H1 (cell line): ENCODE measurements around the gene CHST11. TPM values are rescaled to one million over a fixed set of nuclear protein-coding genes. Genes with fewer than 3 reads are reported as not detected.

Experiments used
- CTCF ChIA-PET: fragments of 300-600 bp; sonication (Branson Sonifier 250); formaldehyde crosslinking; loops from one replicate; lab custom pipeline; 2021; ENCODE audit not compliant: partially characterized antibody; lab: Charles Lee
- POLR2A ChIA-PET: fragments of 300-600 bp; sonication (Branson Sonifier 250); formaldehyde crosslinking; loops from one replicate; lab custom pipeline; 2021; ENCODE audit warnings: inconsistent platforms; ENCODE audit not compliant: partially characterized antibody; lab: Charles Lee
- DNase-seq, 2 experiments: peaks; one replicate each; pipeline versions ENCODE4 v3.0.0 to v3.0.0-alpha.2; 2010 to 2022; ENCODE audit warnings: low spot score in 2 of 2, low read depth in 1 of 2, mixed read lengths in 1 of 2
- FAIRE-seq: peaks from 2 replicates; lab custom pipeline; 2011; peaks lifted over from hg19 to GRCh38; lab: Jason Lieb, UNC
- H2AFZ ChIP-seq: 2 replicates; pipeline ENCODE4 v1.8.1; 2012; ENCODE audit warnings: low read length, inconsistent platforms
- H2AK5ac ChIP-seq: 2 replicates; pipeline ENCODE4 v1.6.1; 2013; ENCODE audit warnings: low read depth, low read length
- H2BK120ac ChIP-seq: replicated peaks from 2 replicates; pipeline ENCODE3; 2013; ENCODE audit warnings: low read depth, low read length, inconsistent platforms
- H2BK12ac ChIP-seq: 2 replicates; pipeline ENCODE4 v1.6.1; 2013; ENCODE audit warnings: low read depth, low read length
- H2BK15ac ChIP-seq: 2 replicates; pipeline ENCODE4 v1.6.1; 2013; ENCODE audit warnings: low read length
- H2BK20ac ChIP-seq: 2 replicates; pipeline ENCODE4 v1.6.1; 2013; ENCODE audit warnings: low read length
- H2BK5ac ChIP-seq: 2 replicates; pipeline ENCODE4 v1.6.1; 2013; ENCODE audit warnings: low read depth, low read length
- H3K14ac ChIP-seq: 2 replicates; pipeline ENCODE4 v1.6.1; 2013; ENCODE audit warnings: inconsistent platforms; ENCODE audit not compliant: insufficient read length
- H3K18ac ChIP-seq: 2 replicates; pipeline ENCODE4 v1.6.1; 2013; ENCODE audit warnings: low read length; ENCODE audit errors: extremely low read depth
- H3K23ac ChIP-seq: 2 replicates; pipeline ENCODE4 v1.6.1; 2013; ENCODE audit warnings: inconsistent platforms; ENCODE audit not compliant: insufficient read length
- H3K23me2 ChIP-seq: 2 replicates; pipeline ENCODE4 v1.6.1; 2013; ENCODE audit warnings: low read depth, low read length
- H3K27ac ChIP-seq: 2 replicates; pipeline ENCODE4 v1.6.1; 2011; ENCODE audit warnings: low read depth, low read length, inconsistent platforms
- H3K27me3 ChIP-seq, 4 experiments: replicated peaks in 1 of 4; 1 replicate in 1 of 4; 2 replicates in 3 of 4; pipeline versions ENCODE4 v1.6.1 to v1.8.1; 2011 to 2013; ENCODE audit warnings: low read length in 3 of 4, mild to moderate bottlenecking in 3 of 4, inconsistent platforms in 2 of 4, mixed read lengths in 2 of 4, moderate library complexity in 1 of 4; ENCODE audit not compliant: control insufficient read depth in 3 of 4, insufficient read depth in 3 of 4; ENCODE audit errors: extremely low read depth in 1 of 4
- H3K36me3 ChIP-seq, 4 experiments: 2 replicates each; pipeline versions ENCODE4 v1.6.1 to v1.8.1; 2011 to 2013; ENCODE audit warnings: mild to moderate bottlenecking in 4 of 4, low read length in 3 of 4, moderate library complexity in 2 of 4, control low read depth in 1 of 4, inconsistent platforms in 1 of 4; ENCODE audit not compliant: insufficient read depth in 4 of 4, control insufficient read depth in 2 of 4
- H3K4ac ChIP-seq: replicated peaks from 2 replicates; pipeline ENCODE3; 2013; ENCODE audit warnings: low read length, low read depth, mixed read lengths, inconsistent platforms; ENCODE audit not compliant: insufficient read length
- H3K4me1 ChIP-seq, 4 experiments: replicated peaks in 1 of 4; 1 replicate in 1 of 4; 2 replicates in 3 of 4; pipeline versions ENCODE4 v1.6.1 to v1.8.1; 2011 to 2013; ENCODE audit warnings: low read length in 3 of 4, inconsistent platforms in 2 of 4, mixed read lengths in 1 of 4; ENCODE audit not compliant: insufficient read depth in 4 of 4, control insufficient read depth in 3 of 4
- H3K4me2 ChIP-seq, 2 experiments: 2 replicates each; pipeline versions ENCODE4 v1.6.1 to v1.8.1; 2011 to 2013; ENCODE audit warnings: low read depth in 2 of 2, low read length in 2 of 2, control low read depth in 1 of 2, inconsistent platforms in 1 of 2, mild to moderate bottlenecking in 1 of 2; ENCODE audit not compliant: insufficient read depth in 1 of 2
- H3K4me3 ChIP-seq, 4 experiments: fragments of 200-600, 300-600 bp in 1 of 4; sonication (generic), shearing (Covaris generic), sonication (Bioruptor Twin) in 1 of 4; 2 replicates each; pipeline versions ENCODE4 v1.5.1 to v1.8.1; 2011 to 2016; ENCODE audit warnings: low read length in 4 of 4, low read depth in 3 of 4, control low read depth in 2 of 4, inconsistent platforms in 2 of 4, mild to moderate bottlenecking in 2 of 4, mixed read lengths in 1 of 4, moderate library complexity in 1 of 4; ENCODE audit not compliant: insufficient read depth in 2 of 4; ENCODE audit errors: extremely low read depth in 1 of 4
- H3K56ac ChIP-seq: replicated peaks from 2 replicates; pipeline ENCODE3; 2013; ENCODE audit warnings: low read depth, mild to moderate bottlenecking, mixed read lengths, low read length, inconsistent platforms; ENCODE audit not compliant: insufficient read length
- H3K79me1 ChIP-seq: 2 replicates; pipeline ENCODE4 v1.6.1; 2013; ENCODE audit warnings: low read depth, low read length, control low read depth
- H3K79me2 ChIP-seq, 2 experiments: 2 replicates each; pipeline versions ENCODE4 v1.6.1 to v1.8.1; 2012 to 2013; ENCODE audit warnings: low read length in 2 of 2, mild to moderate bottlenecking in 2 of 2, inconsistent platforms in 1 of 2; ENCODE audit not compliant: insufficient read depth in 2 of 2, control insufficient read depth in 1 of 2
- H3K9ac ChIP-seq, 4 experiments: replicated peaks in 1 of 4; 1 replicate in 1 of 4; 2 replicates in 3 of 4; pipeline versions ENCODE4 v1.6.1 to v1.8.1; 2011 to 2013; ENCODE audit warnings: low read depth in 3 of 4, low read length in 3 of 4, control low read depth in 2 of 4, mild to moderate bottlenecking in 2 of 4, moderate library complexity in 2 of 4, inconsistent platforms in 1 of 4; ENCODE audit errors: extremely low read depth in 1 of 4
- H3K9me3 ChIP-seq, 2 experiments: 2 replicates each; pipeline versions ENCODE4 v1.6.1 to v1.8.1; 2012 to 2013; ENCODE audit warnings: mild to moderate bottlenecking in 2 of 2, moderate library complexity in 2 of 2, control low read depth in 1 of 2, inconsistent platforms in 1 of 2, low read depth in 1 of 2, low read length in 1 of 2, mixed read lengths in 1 of 2; ENCODE audit not compliant: insufficient read depth in 2 of 2
- H4K20me1 ChIP-seq, 2 experiments: replicated peaks in 1 of 2; 2 replicates each; pipeline versions ENCODE3 to v1.8.1; 2011 to 2013; ENCODE audit warnings: inconsistent platforms in 2 of 2, low read length in 2 of 2, mild to moderate bottlenecking in 1 of 2; ENCODE audit not compliant: insufficient read depth in 2 of 2, control insufficient read depth in 1 of 2
- H4K5ac ChIP-seq: 2 replicates; pipeline ENCODE4 v1.6.1; 2013; ENCODE audit warnings: low read length, low read depth, mixed read lengths, inconsistent platforms; ENCODE audit not compliant: insufficient read length
- H4K8ac ChIP-seq: 2 replicates; pipeline ENCODE4 v1.8.0; 2013; ENCODE audit warnings: mild to moderate bottlenecking, moderate library complexity, low read length, inconsistent platforms; ENCODE audit not compliant: insufficient read depth; ENCODE audit errors: extremely low read depth
- H4K91ac ChIP-seq: replicated peaks from 2 replicates; pipeline ENCODE3; 2013; ENCODE audit warnings: low read length, mixed read lengths, inconsistent platforms; ENCODE audit not compliant: insufficient read length
- GABPA ChIP-seq: IDR thresholded peaks from 2 replicates; pipeline ENCODE4 v1.6.1; 2011; ENCODE audit warnings: mild to moderate bottlenecking, low read length, moderate library complexity, borderline replicate concordance; ENCODE audit not compliant: insufficient read depth
- RAD21 ChIP-seq, 2 experiments: IDR thresholded peaks in 1 of 2; conservative IDR thresholded peaks in 1 of 2; 2 replicates each; pipeline ENCODE4 v1.6.1; 2011; ENCODE audit warnings: low read depth in 2 of 2, low read length in 2 of 2, improper control_type of control experiment in 1 of 2, inconsistent platforms in 1 of 2, mild to moderate bottlenecking in 1 of 2, moderate library complexity in 1 of 2
- SP1 ChIP-seq: IDR thresholded peaks from 2 replicates; pipeline ENCODE4 v1.6.1; 2011; ENCODE audit warnings: low read depth, low read length
- SP4 ChIP-seq: IDR thresholded peaks from 2 replicates; pipeline ENCODE4 v1.6.1; 2012; ENCODE audit warnings: low read length, inconsistent platforms
- TAF7 ChIP-seq: optimal IDR thresholded peaks from 2 replicates; pipeline ENCODE3; 2011; ENCODE audit warnings: low read depth, mild to moderate bottlenecking, inconsistent platforms, low read length, moderate library complexity, borderline replicate concordance
- TCF12 ChIP-seq: IDR thresholded peaks from 2 replicates; pipeline ENCODE4 v1.6.1; 2011; ENCODE audit warnings: low read depth, mild to moderate bottlenecking, low read length
- WGBS, 2 experiments: shearing (Covaris generic) in 1 of 2; methylation state at CpG; one replicate each; pipeline versions ENCODE4 v1.1.6 to v1.1.7; 2013 to 2015; ENCODE audit warnings: low lambda C conversion rate in 2 of 2, mixed read lengths in 2 of 2, inconsistent platforms in 1 of 2, low coverage in 1 of 2, missing lambda C conversion rate in 1 of 2; ENCODE audit not compliant: insufficient replicate concordance in 2 of 2, insufficient coverage in 1 of 2, insufficient read length in 1 of 2; ENCODE audit errors: extremely low coverage in 1 of 2, missing lambda C conversion rate in 1 of 2; 5-methylcytosine and 5-hydroxymethylcytosine counted together
- polyA plus RNA-seq, 7 experiments: library from polyadenylated mRNA; depleted of rRNA in 3 of 7; stranded (reverse) in 5 of 7; unstranded in 2 of 7; fragments of >200 nt in 5 of 7; fragments of 200-250 nt in 2 of 7; gene quantifications; 1 replicate in 5 of 7; 2 replicates in 1 of 7; 4 replicates in 1 of 7; pipeline versions ENCODE4 v1.2.1 to v1.2.3, GENCODE V29; 2011 to 2013; ENCODE audit warnings: missing spikeins in 2 of 7, mixed read lengths in 2 of 7
- total RNA-seq: library from RNA; stranded (reverse); fragmentation: NEBNext Ultra II Directional; extraction: Animal tissue kit (Norgen Biotek cat#: 25700); gene quantifications from 2 replicates; pipeline ENCODE4 v1.2.1, GENCODE V29; 2021
- TF ChIP-seq, protein P1 (sequence below): IDR thresholded peaks from 2 replicates; pipeline ENCODE4 v1.6.1; 2011; ENCODE audit warnings: low read length, improper control_type of control experiment

CHST11 gene
- total and polyA plus RNA-seq, 2 of the 8 experiments (the other 6 are each of a cell fraction or from before 2014, with no cell fraction given) = 14.4 to 20.8 TPM

DNA sequence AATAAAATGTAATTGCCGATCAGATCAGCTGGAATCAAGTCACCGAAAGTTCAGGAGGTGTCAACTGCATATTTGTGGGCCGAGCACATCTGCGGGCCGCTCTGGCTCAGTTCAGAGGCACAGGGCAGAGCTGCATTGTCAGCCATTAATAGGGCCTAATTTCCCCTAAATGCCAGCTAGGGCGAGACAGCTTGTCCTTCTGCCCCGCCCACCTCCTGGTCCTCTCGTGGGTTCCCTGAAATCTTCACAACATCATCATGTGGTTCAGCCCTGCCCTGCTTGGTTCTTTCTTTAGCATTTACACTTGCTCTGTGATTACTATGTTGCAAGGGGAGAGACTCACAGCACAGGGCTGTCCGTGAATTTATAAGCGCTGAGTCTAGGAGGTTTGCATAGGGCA lies 148.9 kb downstream of the CHST11 start:
- FAIRE-seq = no peak
- Histone ChIP-seq H2AFZ (no peak overlapping the region), H4K20me1 (no peaks in the 10 kb centered on the region), H3K79me2 (no peaks in the 10 kb centered on the region), H2BK120ac (no peak overlapping the region), H3K36me3 (no peaks in the 10 kb centered on the region), H3K4me3 (no peak overlapping the region), H3K27me3 (no peaks in the 10 kb centered on the region), H3K9me3 (no peaks in the 10 kb centered on the region; a peak in 1 of 4 replicates), H2AK5ac (no peak overlapping the region), H4K8ac (no peak overlapping the region), H3K4ac (no peak overlapping the region), H3K27ac (no peak overlapping the region), H2BK20ac (no peak overlapping the region), H3K56ac (no peak overlapping the region), H3K4me2 (peak overlapping the region in 1 of 2 experiments; percentile 19; a peak in 1 of 4 replicates), H3K18ac (no peak overlapping the region), H4K91ac (no peak overlapping the region), H2BK15ac (no peak overlapping the region), H2BK12ac (no peak overlapping the region), H3K23ac (no peak overlapping the region), H3K14ac (no peak overlapping the region), H3K79me1 (no peaks in the 10 kb centered on the region; the same call in 1 of the 2 replicates), H2BK5ac (peak overlapping the region; percentile 79; the same call in 1 of the 2 replicates), H4K5ac (no peak overlapping the region), H3K23me2 (peaks cover 2% of the 10 kb centered on the region; the same call in 1 of the 2 replicates), H3K9ac (no peak overlapping the region), H3K4me1 (peaks cover 0 to 5% (median 1%) of the 10 kb centered on the region in 4 experiments; a peak in 3 of 7 replicates)
- 82% methylated on average over 10 of the region's 10 CpGs; no CpG with 5 or more reads in 1 of the 2 experiments for WGBS, 2 experiments
- POLR2A ChIA-PET = interaction anchor here (0.8 kb wide), 1 partner anchor 9 kb away, joined by 4 read pairs; no protein-coding TSS in a partner anchor
- TF ChIP-seq SP4 = no peak
- TF ChIP-seq TAF7 = no peak
- TF ChIP-seq RAD21 (IDR thresholded peaks at IDR 0.05 in 1 of 2, conservative IDR thresholded peaks at IDR 0.05 in 1 of 2; ENCODE audit: low read depth in 2 of 2, low read length in 2 of 2) = no peak
- TF ChIP-seq, protein P1, sequence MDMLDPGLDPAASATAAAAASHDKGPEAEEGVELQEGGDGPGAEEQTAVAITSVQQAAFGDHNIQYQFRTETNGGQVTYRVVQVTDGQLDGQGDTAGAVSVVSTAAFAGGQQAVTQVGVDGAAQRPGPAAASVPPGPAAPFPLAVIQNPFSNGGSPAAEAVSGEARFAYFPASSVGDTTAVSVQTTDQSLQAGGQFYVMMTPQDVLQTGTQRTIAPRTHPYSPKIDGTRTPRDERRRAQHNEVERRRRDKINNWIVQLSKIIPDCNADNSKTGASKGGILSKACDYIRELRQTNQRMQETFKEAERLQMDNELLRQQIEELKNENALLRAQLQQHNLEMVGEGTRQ = no peak
- TF ChIP-seq GABPA = no peak
- no peak for TF ChIP-seq SP1
- TF ChIP-seq TCF12 = no peak
- no peak for DNase-seq
- CTCF ChIA-PET = interaction anchor here (0.8 to 1.2 kb wide), 3 partner anchors 49 to 224 kb away, joined by 3 to 4 read pairs (median 3); no protein-coding TSS in a partner anchor
